K562 (cell line): ENCODE measurements around the gene POU2F1. TPM values are rescaled to one million over a fixed set of nuclear protein-coding genes. Genes with fewer than 3 reads are reported as not detected.

ENCODE experiments used
- HMG20A ChIP-seq: fragments of 450-650 bp; formaldehyde crosslinking; conservative IDR thresholded peaks from 2 replicates; pipeline ENCODE4 v1.4.0; 2020; ENCODE audit warnings: mild to moderate bottlenecking, mixed read lengths
- polyA plus RNA-seq, 8 experiments: library from polyadenylated mRNA; depleted of rRNA in 4 of 8; stranded (reverse) in 5 of 8; unstranded in 3 of 8; fragments of >200 nt; fragmentation: Nextera tagmentation in 2 of 8; fragmentation: Illumina TruSeq in 1 of 8; extraction: Ambion mirVana in 2 of 8; extraction: Trizol in 1 of 8; gene quantifications; 2 replicates each; pipeline versions ENCODE4 v1.2.1 to v1.2.3, GENCODE V29; 2011 to 2014; ENCODE audit warnings: inconsistent platforms in 1 of 8, missing spikeins in 1 of 8
- total RNA-seq, 7 experiments: library from RNA; depleted of rRNA in 6 of 7; stranded (reverse); fragments of >200 nt in 6 of 7; fragmentation: Illumina TruSeq in 2 of 7; extraction: Trizol in 2 of 7; gene quantifications; 2 replicates each; pipeline versions ENCODE4 v1.2.1 to v1.2.3, GENCODE V29; 2011 to 2021; ENCODE audit warnings: low replicate concordance in 1 of 7
- TF ChIP-seq, protein P1 (sequence below): fragments of 450-650 bp; IDR thresholded peaks from 2 replicates; pipeline ENCODE4 v1.6.1; 2016; ENCODE audit warnings: low read depth

Gene POU2F1
- total and polyA plus RNA-seq, 9 of the 15 experiments (the other 6 are each of a cell fraction or from before 2014, with no cell fraction given) = 2.6 to 22.3 (median 8.8) TPM

DNA sequence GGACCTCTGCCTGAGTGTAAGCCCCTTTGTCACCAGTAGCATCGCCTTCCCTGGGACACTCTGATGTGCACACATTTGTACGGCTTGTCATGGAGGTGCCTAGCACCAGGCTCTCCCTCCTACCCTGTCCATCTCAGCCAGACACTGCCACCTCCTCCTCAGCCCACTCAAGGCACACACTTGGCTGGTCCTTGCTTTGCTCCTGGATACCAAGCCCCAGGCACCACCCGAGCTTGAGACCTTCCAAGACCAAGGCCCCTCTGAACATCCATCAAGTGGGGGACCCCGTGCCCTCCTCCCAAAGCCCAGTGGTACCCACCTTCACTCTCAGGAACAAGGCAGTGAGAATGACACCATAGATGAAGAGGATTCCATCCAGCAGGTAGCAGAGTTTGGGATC lies 219.7 kb downstream of the POU2F1 start (continued):
- TF ChIP-seq, protein P1, sequence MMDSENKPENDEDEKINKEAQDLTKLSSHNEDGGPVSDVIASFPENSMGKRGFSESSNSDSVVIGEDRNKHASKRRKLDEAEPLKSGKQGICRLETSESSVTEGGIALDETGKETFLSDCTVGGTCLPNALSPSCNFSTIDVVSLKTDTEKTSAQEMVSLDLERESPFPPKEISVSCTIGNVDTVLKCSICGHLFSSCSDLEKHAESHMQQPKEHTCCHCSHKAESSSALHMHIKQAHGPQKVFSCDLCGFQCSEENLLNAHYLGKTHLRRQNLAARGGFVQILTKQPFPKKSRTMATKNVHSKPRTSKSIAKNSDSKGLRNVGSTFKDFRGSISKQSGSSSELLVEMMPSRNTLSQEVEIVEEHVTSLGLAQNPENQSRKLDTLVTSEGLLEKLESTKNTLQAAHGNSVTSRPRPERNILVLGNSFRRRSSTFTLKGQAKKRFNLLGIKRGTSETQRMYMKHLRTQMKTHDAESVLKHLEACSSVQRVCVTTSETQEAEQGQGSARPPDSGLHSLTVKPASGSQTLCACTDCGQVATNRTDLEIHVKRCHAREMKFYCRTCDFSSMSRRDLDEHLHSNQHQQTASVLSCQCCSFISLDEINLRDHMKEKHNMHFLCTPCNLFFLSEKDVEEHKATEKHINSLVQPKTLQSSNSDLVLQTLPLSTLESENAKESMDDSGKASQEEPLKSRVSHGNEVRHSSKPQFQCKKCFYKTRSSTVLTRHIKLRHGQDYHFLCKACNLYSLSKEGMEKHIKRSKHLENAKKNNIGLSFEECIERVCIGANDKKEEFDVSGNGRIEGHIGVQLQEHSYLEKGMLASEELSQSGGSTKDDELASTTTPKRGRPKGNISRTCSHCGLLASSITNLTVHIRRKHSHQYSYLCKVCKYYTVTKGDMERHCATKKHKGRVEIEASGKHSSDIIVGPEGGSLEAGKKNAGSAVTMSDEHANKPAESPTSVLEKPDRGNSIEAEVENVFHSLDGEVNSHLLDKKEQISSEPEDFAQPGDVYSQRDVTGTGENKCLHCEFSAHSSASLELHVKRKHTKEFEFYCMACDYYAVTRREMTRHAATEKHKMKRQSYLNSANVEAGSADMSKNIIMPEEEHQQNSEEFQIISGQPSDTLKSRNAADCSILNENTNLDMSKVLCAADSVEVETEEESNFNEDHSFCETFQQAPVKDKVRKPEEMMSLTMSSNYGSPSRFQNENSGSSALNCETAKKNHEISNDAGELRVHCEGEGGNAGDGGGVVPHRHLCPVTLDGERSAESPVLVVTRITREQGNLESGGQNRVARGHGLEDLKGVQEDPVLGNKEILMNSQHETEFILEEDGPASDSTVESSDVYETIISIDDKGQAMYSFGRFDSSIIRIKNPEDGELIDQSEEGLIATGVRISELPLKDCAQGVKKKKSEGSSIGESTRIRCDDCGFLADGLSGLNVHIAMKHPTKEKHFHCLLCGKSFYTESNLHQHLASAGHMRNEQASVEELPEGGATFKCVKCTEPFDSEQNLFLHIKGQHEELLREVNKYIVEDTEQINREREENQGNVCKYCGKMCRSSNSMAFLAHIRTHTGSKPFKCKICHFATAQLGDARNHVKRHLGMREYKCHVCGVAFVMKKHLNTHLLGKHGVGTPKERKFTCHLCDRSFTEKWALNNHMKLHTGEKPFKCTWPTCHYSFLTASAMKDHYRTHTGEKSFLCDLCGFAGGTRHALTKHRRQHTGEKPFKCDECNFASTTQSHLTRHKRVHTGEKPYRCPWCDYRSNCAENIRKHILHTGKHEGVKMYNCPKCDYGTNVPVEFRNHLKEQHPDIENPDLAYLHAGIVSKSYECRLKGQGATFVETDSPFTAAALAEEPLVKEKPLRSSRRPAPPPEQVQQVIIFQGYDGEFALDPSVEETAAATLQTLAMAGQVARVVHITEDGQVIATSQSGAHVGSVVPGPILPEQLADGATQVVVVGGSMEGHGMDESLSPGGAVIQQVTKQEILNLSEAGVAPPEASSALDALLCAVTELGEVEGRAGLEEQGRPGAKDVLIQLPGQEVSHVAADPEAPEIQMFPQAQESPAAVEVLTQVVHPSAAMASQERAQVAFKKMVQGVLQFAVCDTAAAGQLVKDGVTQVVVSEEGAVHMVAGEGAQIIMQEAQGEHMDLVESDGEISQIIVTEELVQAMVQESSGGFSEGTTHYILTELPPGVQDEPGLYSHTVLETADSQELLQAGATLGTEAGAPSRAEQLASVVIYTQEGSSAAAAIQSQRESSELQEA = no peak
- no peak for TF ChIP-seq HMG20A
